Measurements from ENCODE around the gene BTBD7.
"Not testable (repeated sequence)": the region's sequence is repeated elsewhere in the genome, so short reads cannot be mapped to it uniquely, and the experiment has no call there.

GRCh38 chr14:93233078-93233477 is 99.8 kb downstream of the BTBD7 start:
- not testable (repeated sequence) for TF ChIP-seq CTCF (IDR thresholded peaks at IDR 0.05; ENCODE audit: insufficient read depth, low read length, poor library complexity, severe bottlenecking); EZH2phosphoT487 (conservative IDR thresholded peaks at IDR 0.05; ENCODE audit: low read length)

All from SU-DHL-6 (cell line).